ENCODE results near the gene ASZ1. TPM values are rescaled to one million over a fixed set of nuclear protein-coding genes. Genes with fewer than 3 reads are reported as not detected.

Gene ASZ1
- total RNA-seq, 1 donor from 2014 or later, result not detected

DNA sequence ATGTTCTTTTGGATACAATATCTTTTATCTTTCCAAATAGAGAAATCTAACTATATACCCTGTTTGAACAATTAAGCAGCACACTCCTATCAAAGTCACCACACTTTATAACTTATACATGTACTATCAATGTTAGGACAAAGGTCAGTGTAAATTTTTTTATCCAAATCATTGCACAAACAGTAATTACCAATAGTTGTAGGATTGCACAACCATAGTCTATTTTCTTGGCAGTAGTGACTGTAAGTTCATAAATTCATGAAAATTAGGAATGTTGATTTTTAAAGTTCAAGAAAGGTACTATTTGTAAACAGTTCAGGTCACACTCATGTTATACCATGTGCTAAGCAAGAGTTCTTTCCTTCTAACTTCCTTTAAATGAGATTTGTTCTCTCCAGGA is 113.7 kb downstream of the ASZ1 start:
- no peak for DNase-seq (ENCODE audit: extremely low spot score in 2 of 2)
- Histone ChIP-seq H3K27me3 (no peaks in the 10 kb centered on the region), H3K9me3 (no peaks in the 10 kb centered on the region), H3K27ac (no peak overlapping the region), H3K4me3 (no peak overlapping the region), H3K36me3 (no peaks in the 10 kb centered on the region), H3K4me1 (no peaks in the 10 kb centered on the region)
- no peak for TF ChIP-seq POLR2A (IDR thresholded peaks at IDR 0.05)
- intact Hi-C loops (cut with DNase I), result no loop called here

Other genes with a start within 250 kb of the ASZ1 start
- not detected for gene WNT2, start 104.4 kb downstream of the ASZ1 start, total RNA-seq
- gene CFTR, start 52.5 kb upstream of the ASZ1 start, total RNA-seq, result not detected

Data from vagina (tissue), 2 donors.